ENCODE measurements around the gene STRA6.

- TF ChIP-seq EGR1 (IDR thresholded peaks at IDR 0.05; ENCODE audit: borderline replicate concordance, low read depth, low read length), result no peak
- TF ChIP-seq RXRA (IDR thresholded peaks at IDR 0.05; ENCODE audit: insufficient read depth, low read depth, low read length), result no peak
- TF ChIP-seq CTCF (IDR thresholded peaks at IDR 0.05; ENCODE audit: control extremely low read depth in 1 of 3, insufficient read depth in 1 of 3, low read depth in 1 of 3, low read length in 3 of 3), result no peak
- TF ChIP-seq GTF2F1 (IDR thresholded peaks at IDR 0.05; ENCODE audit: borderline replicate concordance, low read depth, low read length), result no peak
- no peak for TF ChIP-seq POLR2A (IDR thresholded peaks at IDR 0.05; ENCODE audit: control extremely low read depth in 1 of 2, low read depth in 2 of 2, low read length in 2 of 2)
- TF ChIP-seq TAF7 (optimal IDR thresholded peaks at IDR 0.05; ENCODE audit: borderline replicate concordance, low read depth, low read length), result no peak
- no peak for TF ChIP-seq ASH2L (IDR thresholded peaks at IDR 0.05; ENCODE audit: low read length)
Measured at GRCh38 chr15:74250266-74250665, 47.7 kb upstream of the STRA6 start.

All from H1 (cell line).